Upper lobe of right lung (tissue), 1 donor: ENCODE results near the gene CCDC8. TPM values are rescaled to one million over a fixed set of nuclear protein-coding genes. Genes with fewer than 3 reads are reported as not detected.
"Not testable (repeated sequence)": the region's sequence is repeated elsewhere in the genome, so short reads cannot be mapped to it uniquely, and the experiment has no call there.

ENCODE experiments used
- ATAC-seq: fragments of 200-7000 bp; cut with Tn5 transposase; one replicate; pipeline ENCODE4 v1.9.1; 2020; ENCODE audit warnings: mild to moderate bottlenecking, moderate library complexity
- DNase-seq: peaks from one replicate; pipeline ENCODE4 v3.0.0-alpha.2; 2020
- H3K27ac ChIP-seq: fragments of 200-600 bp; one replicate; pipeline ENCODE4 v1.8.0; 2022
- H3K27me3 ChIP-seq: fragments of 200-600 bp; one replicate; pipeline ENCODE4 v1.8.0; 2022; ENCODE audit warnings: mild to moderate bottlenecking
- H3K36me3 ChIP-seq: fragments of 200-600 bp; one replicate; pipeline ENCODE4 v1.8.0; 2022
- H3K4me1 ChIP-seq: fragments of 200-600 bp; one replicate; pipeline ENCODE4 v1.8.0; 2022
- H3K4me3 ChIP-seq: fragments of 200-600 bp; one replicate; pipeline ENCODE4 v1.8.0; 2022; ENCODE audit warnings: mild to moderate bottlenecking
- H3K9me3 ChIP-seq: fragments of 200-600 bp; one replicate; pipeline ENCODE4 v1.8.0; 2022
- CTCF ChIP-seq: fragments of 200-600 bp; IDR thresholded peaks from one replicate; pipeline ENCODE4 v1.8.0; 2022; ENCODE audit warnings: antibody characterized with exemption
- intact Hi-C: fragments of 100-400 bp; cut with DNase I; formaldehyde crosslinking; loops from one replicate; pipeline ENCODE4 v1.11.0; 2022
- total RNA-seq: library from RNA; stranded (reverse); fragmentation: NEBNext Ultra II Directional; extraction: Animal tissue kit (Norgen Biotek cat#: 25700); gene quantifications from one replicate; pipeline ENCODE4 v1.2.1, GENCODE V29; 2021
- donor health status: DM: no; HTN: yes; CAD: no; lungs with severe emphysema.

CCDC8 gene
- total RNA-seq, 1 donor from 2014 or later, result 8.9 TPM

- no peak for DNase-seq
- Histone ChIP-seq H3K4me3 (no peak overlapping the region), H3K27me3 (no peaks in the 10 kb centered on the region), H3K36me3 (no peaks in the 10 kb centered on the region), H3K27ac (no peak overlapping the region), H3K4me1 (no peaks in the 10 kb centered on the region), H3K9me3 (no peaks in the 10 kb centered on the region)
- no peak for ATAC-seq
- TF ChIP-seq CTCF, result no peak
- intact Hi-C loops, result no loop called here
These were observed 28.5 kb upstream of the CCDC8 start for GRCh38 chr19:46441866-46442265.

GRCh38 chr19:46435689-46436088 lies 22.3 kb upstream of the CCDC8 start:
- DNase-seq, intact Hi-C loops, ATAC-seq: not testable (repeated sequence)

GRCh38 chr19:46435009-46435408 lies 21.6 kb upstream of the CCDC8 start:
- no peak for TF ChIP-seq CTCF
- Histone ChIP-seq H3K9me3 (no peaks in the 10 kb centered on the region), H3K27ac (no peak overlapping the region), H3K4me3 (no peak overlapping the region), H3K36me3 (no peaks in the 10 kb centered on the region), H3K4me1 (no peaks in the 10 kb centered on the region), H3K27me3 (peaks cover 5% of the 10 kb centered on the region)
- DNase-seq (no peak), ATAC-seq (no peak)
- intact Hi-C loops, result no loop called here

More at GRCh38 chr19:46435689-46436088, 22.3 kb upstream of the CCDC8 start:
- not testable (repeated sequence) for H3K4me3 ChIP-seq, H3K36me3 ChIP-seq, H3K27me3 ChIP-seq, H3K4me1 ChIP-seq, H3K9me3 ChIP-seq, H3K27ac ChIP-seq

- peaks cover 14% of the 10 kb centered on the region for H3K27me3 ChIP-seq
These were observed 20.1 kb upstream of the CCDC8 start for GRCh38 chr19:46433470-46433869.

GRCh38 chr19:46431824-46432223 lies 18.5 kb upstream of the CCDC8 start:
- Histone ChIP-seq H3K36me3 (no peaks in the 10 kb centered on the region), H3K4me1 (peaks cover 8% of the 10 kb centered on the region), H3K27me3 (peaks cover 29% of the 10 kb centered on the region), H3K4me3 (no peak overlapping the region), H3K9me3 (no peaks in the 10 kb centered on the region), H3K27ac (no peak overlapping the region)
- intact Hi-C loops, result no loop called here
- no peak for TF ChIP-seq CTCF
- ATAC-seq (no peak), DNase-seq (no peak)

More at GRCh38 chr19:46433470-46433869, 20.1 kb upstream of the CCDC8 start:
- DNase-seq, intact Hi-C loops, ATAC-seq, H3K4me3 ChIP-seq, H3K4me1 ChIP-seq, H3K27ac ChIP-seq, H3K9me3 ChIP-seq, H3K36me3 ChIP-seq: not testable (repeated sequence)

- intact Hi-C loops, result no loop called here
- no peak for TF ChIP-seq CTCF
- Histone ChIP-seq H3K9me3 (no peaks in the 10 kb centered on the region), H3K4me1 (peaks cover 13% of the 10 kb centered on the region), H3K27ac (no peak overlapping the region), H3K36me3 (no peaks in the 10 kb centered on the region), H3K4me3 (no peak overlapping the region), H3K27me3 (peaks cover 36% of the 10 kb centered on the region)
- DNase-seq (no peak), ATAC-seq (no peak)
These were observed 16.6 kb upstream of the CCDC8 start for GRCh38 chr19:46429999-46430398.
